ENCODE data around the gene LOC101059915.
"Not testable (repeated sequence)": the region's sequence is repeated elsewhere in the genome, so short reads cannot be mapped to it uniquely, and the experiment has no call there.

The LOC101059915 gene

GRCh38 chrX:71661919-71662318, 5.4 kb upstream of the LOC101059915 start:
- Histone ChIP-seq H3K9ac (ENCODE audit: low read length) (no peak overlapping the region), H3K4me1 (ENCODE audit: control insufficient read depth in 1 of 2, insufficient read depth in 2 of 2, low read length in 2 of 2) (no peaks in the 10 kb centered on the region; a peak in 1 of 4 replicates), H3K36me3 (ENCODE audit: control insufficient read depth in 1 of 2, insufficient read depth in 2 of 2, low read length in 2 of 2) (no peaks in the 10 kb centered on the region), H3K27me3 (ENCODE audit: insufficient read depth, low read length) (no peaks in the 10 kb centered on the region), H3K9me2 (ENCODE audit: insufficient read depth) (no peaks in the 10 kb centered on the region), H3K27ac (ENCODE audit: low read depth, low read length) (no peak overlapping the region), H3K4me2 (ENCODE audit: low read length) (no peak overlapping the region), H3K79me2 (ENCODE audit: insufficient read depth, low read length) (no peaks in the 10 kb centered on the region), H3K9me3 (ENCODE audit: control insufficient read depth in 1 of 2, insufficient read depth in 1 of 2, low read depth in 1 of 2, low read length in 2 of 2) (no peaks in the 10 kb centered on the region), H2AFZ (ENCODE audit: low read depth, low read length, poor library complexity, severe bottlenecking) (no peak overlapping the region), H4K20me1 (ENCODE audit: insufficient read depth) (no peaks in the 10 kb centered on the region), H3K4me3 (replicated peaks in 1 of 2; ENCODE audit: low read depth in 1 of 2, low read length in 2 of 2) (no peak overlapping the region)
- intact Hi-C loops (cut with micrococcal nuclease): no loop called here
- ChIA-PET POLR2A (no interaction called here), RAD21 (ENCODE audit: low non-redundant PET in 1 of 2, low total read pairs in 2 of 2, uncharacterized antibody in 2 of 2, unreplicated experiment in 2 of 2) (no interaction called here), CTCF (no interaction called here)
- BruUV-seq (replicated peaks): no TSS peak
- ATAC-seq: no peak
- no peak for DNase-seq (ENCODE audit: low read depth, low spot score)
- TF ChIP-seq SP1 (IDR thresholded peaks at IDR 0.05; ENCODE audit: low read depth) (no peak), POLR2A (IDR thresholded peaks at IDR 0.05; ENCODE audit: borderline replicate concordance, extremely low read depth, insufficient read depth, insufficient read length) (no peak), RAD21 (IDR thresholded peaks at IDR 0.05; ENCODE audit: low read depth) (no peak), EGR1 (IDR thresholded peaks at IDR 0.05; ENCODE audit: low read depth) (no peak), POLR2AphosphoS5 (IDR thresholded peaks at IDR 0.05; ENCODE audit: low read depth, low read length) (no peak), TCF7L2 (IDR thresholded peaks at IDR 0.05; ENCODE audit: borderline replicate concordance, extremely low read depth, insufficient read depth, insufficient read length) (no peak)

- H3K9ac ChIP-seq (ENCODE audit: low read length); H3K4me3 ChIP-seq (replicated peaks in 1 of 2; ENCODE audit: low read depth in 1 of 2, low read length in 2 of 2); H3K79me2 ChIP-seq (ENCODE audit: insufficient read depth, low read length); H3K27ac ChIP-seq (ENCODE audit: low read depth, low read length); intact Hi-C loops (cut with micrococcal nuclease); DNase-seq (ENCODE audit: low read depth, low spot score); H4K20me1 ChIP-seq (ENCODE audit: insufficient read depth); RAD21 ChIA-PET (ENCODE audit: low non-redundant PET in 1 of 2, low total read pairs in 2 of 2, uncharacterized antibody in 2 of 2, unreplicated experiment in 2 of 2); H3K4me2 ChIP-seq (ENCODE audit: low read length); H3K9me2 ChIP-seq (ENCODE audit: insufficient read depth); ATAC-seq; H3K4me1 ChIP-seq (ENCODE audit: control insufficient read depth in 1 of 2, insufficient read depth in 2 of 2, low read length in 2 of 2); CTCF ChIA-PET; H3K27me3 ChIP-seq (ENCODE audit: insufficient read depth, low read length); H2AFZ ChIP-seq (ENCODE audit: low read depth, low read length, poor library complexity, severe bottlenecking); POLR2A ChIA-PET; H3K36me3 ChIP-seq (ENCODE audit: control insufficient read depth in 1 of 2, insufficient read depth in 2 of 2, low read length in 2 of 2); H3K9me3 ChIP-seq (ENCODE audit: control insufficient read depth in 1 of 2, insufficient read depth in 1 of 2, low read depth in 1 of 2, low read length in 2 of 2); BruUV-seq (replicated peaks): not testable (repeated sequence)
Observed at GRCh38 chrX:71662654-71663053, 4.7 kb upstream of the LOC101059915 start.

- H3K36me3 ChIP-seq (ENCODE audit: control insufficient read depth in 1 of 2, insufficient read depth in 2 of 2, low read length in 2 of 2); H3K9me2 ChIP-seq (ENCODE audit: insufficient read depth); BruUV-seq (replicated peaks); DNase-seq (ENCODE audit: low read depth, low spot score); H4K20me1 ChIP-seq (ENCODE audit: insufficient read depth); H3K9ac ChIP-seq (ENCODE audit: low read length); H3K27ac ChIP-seq (ENCODE audit: low read depth, low read length); ATAC-seq; H3K9me3 ChIP-seq (ENCODE audit: control insufficient read depth in 1 of 2, insufficient read depth in 1 of 2, low read depth in 1 of 2, low read length in 2 of 2); H3K27me3 ChIP-seq (ENCODE audit: insufficient read depth, low read length); POLR2A ChIA-PET; intact Hi-C loops (cut with micrococcal nuclease); H2AFZ ChIP-seq (ENCODE audit: low read depth, low read length, poor library complexity, severe bottlenecking); H3K4me3 ChIP-seq (replicated peaks in 1 of 2; ENCODE audit: low read depth in 1 of 2, low read length in 2 of 2); H3K79me2 ChIP-seq (ENCODE audit: insufficient read depth, low read length); H3K4me1 ChIP-seq (ENCODE audit: control insufficient read depth in 1 of 2, insufficient read depth in 2 of 2, low read length in 2 of 2): not testable (repeated sequence)
- ChIA-PET RAD21 (ENCODE audit: low non-redundant PET in 1 of 2, low total read pairs in 2 of 2, uncharacterized antibody in 2 of 2, unreplicated experiment in 2 of 2) (interaction anchor here in 1 of 2 experiments (0.6 kb wide), 1 partner anchor 149 kb away, joined by 5 read pairs; no protein-coding TSS in a partner anchor), CTCF (interaction anchor here (1.0 kb wide), 1 partner anchor 692 kb away, joined by 3 read pairs; no protein-coding TSS in a partner anchor)
- peak overlapping the region; percentile 21; the same call in 1 of the 2 replicates for H3K4me2 ChIP-seq (ENCODE audit: low read length)
Observed at GRCh38 chrX:71663238-71663637, 4.1 kb upstream of the LOC101059915 start.

All from HCT116 (cell line).